Measurements from ENCODE around the gene TSPAN18.

GRCh38 chr11:44979543-44980399, 253.0 kb downstream of the TSPAN18 start:
- TF ChIP-seq, protein P1, sequence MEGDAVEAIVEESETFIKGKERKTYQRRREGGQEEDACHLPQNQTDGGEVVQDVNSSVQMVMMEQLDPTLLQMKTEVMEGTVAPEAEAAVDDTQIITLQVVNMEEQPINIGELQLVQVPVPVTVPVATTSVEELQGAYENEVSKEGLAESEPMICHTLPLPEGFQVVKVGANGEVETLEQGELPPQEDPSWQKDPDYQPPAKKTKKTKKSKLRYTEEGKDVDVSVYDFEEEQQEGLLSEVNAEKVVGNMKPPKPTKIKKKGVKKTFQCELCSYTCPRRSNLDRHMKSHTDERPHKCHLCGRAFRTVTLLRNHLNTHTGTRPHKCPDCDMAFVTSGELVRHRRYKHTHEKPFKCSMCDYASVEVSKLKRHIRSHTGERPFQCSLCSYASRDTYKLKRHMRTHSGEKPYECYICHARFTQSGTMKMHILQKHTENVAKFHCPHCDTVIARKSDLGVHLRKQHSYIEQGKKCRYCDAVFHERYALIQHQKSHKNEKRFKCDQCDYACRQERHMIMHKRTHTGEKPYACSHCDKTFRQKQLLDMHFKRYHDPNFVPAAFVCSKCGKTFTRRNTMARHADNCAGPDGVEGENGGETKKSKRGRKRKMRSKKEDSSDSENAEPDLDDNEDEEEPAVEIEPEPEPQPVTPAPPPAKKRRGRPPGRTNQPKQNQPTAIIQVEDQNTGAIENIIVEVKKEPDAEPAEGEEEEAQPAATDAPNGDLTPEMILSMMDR (IDR thresholded peaks at IDR 0.05; ENCODE audit: poor library complexity): no peak
- TF ChIP-seq EZH2 (IDR thresholded peaks at IDR 0.05; ENCODE audit: borderline replicate concordance) (no peak), EZH2phosphoT487 (IDR thresholded peaks at IDR 0.05; ENCODE audit: low read depth, severe bottlenecking, unreplicated experiment) (no peak)
